ENCODE measurements around the gene CCDC83.

CCDC83 gene

DNA sequence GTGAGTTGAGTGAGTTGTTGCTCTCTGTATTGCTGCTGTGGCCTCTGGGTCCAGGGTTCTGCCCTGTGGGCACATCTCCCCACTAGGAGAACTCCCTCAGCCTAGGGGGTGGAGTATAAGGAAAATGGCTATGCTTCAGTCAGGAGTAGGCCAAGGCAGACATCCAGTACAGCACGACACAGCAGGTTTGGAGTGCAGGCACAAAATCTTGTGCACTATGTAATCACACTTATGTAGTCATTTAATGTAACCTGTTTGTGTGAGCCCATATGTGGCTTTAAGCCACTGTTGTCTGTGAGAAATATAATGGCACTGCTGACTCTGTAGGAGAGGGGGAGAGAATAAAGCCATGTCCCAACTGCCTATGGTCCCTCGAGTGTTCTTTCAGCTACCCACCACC lies 90.1 kb downstream of the CCDC83 start:
- no peak for TF ChIP-seq ZFX (IDR thresholded peaks at IDR 0.05; ENCODE audit: borderline replicate concordance)
- TF ChIP-seq, protein P1, sequence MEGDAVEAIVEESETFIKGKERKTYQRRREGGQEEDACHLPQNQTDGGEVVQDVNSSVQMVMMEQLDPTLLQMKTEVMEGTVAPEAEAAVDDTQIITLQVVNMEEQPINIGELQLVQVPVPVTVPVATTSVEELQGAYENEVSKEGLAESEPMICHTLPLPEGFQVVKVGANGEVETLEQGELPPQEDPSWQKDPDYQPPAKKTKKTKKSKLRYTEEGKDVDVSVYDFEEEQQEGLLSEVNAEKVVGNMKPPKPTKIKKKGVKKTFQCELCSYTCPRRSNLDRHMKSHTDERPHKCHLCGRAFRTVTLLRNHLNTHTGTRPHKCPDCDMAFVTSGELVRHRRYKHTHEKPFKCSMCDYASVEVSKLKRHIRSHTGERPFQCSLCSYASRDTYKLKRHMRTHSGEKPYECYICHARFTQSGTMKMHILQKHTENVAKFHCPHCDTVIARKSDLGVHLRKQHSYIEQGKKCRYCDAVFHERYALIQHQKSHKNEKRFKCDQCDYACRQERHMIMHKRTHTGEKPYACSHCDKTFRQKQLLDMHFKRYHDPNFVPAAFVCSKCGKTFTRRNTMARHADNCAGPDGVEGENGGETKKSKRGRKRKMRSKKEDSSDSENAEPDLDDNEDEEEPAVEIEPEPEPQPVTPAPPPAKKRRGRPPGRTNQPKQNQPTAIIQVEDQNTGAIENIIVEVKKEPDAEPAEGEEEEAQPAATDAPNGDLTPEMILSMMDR (IDR thresholded peaks at IDR 0.05) = no peak
- no peak overlapping the region for H3K27ac ChIP-seq

GRCh38 chr11:85945788-85946187 lies 90.6 kb downstream of the CCDC83 start:
- H3K27ac ChIP-seq = no peak overlapping the region
- TF ChIP-seq, protein P1 (IDR thresholded peaks at IDR 0.05) = no peak
- no peak for TF ChIP-seq ZFX (IDR thresholded peaks at IDR 0.05; ENCODE audit: borderline replicate concordance)

DNA sequence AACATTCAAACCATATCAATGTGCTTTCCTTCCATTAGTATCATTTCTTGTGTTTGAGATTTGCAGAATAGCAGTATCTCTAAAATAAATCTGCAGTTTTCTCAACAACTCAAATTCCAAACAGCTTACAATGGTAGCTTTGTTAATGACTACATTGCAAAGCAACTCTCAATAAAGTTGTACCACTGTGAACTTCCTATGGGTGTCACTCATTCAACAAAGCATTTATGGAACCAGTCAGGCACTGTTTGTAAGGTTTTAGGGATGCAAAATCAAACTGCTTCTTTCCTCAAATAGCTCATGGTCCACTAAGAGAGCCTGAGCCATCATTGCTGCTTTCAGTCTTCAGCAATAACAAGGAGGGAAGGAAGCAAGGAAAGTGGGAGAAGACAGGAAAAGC lies 91.0 kb downstream of the CCDC83 start:
- TF ChIP-seq, protein P1 (IDR thresholded peaks at IDR 0.05) = no peak
- no peak overlapping the region for H3K27ac ChIP-seq

DNA sequence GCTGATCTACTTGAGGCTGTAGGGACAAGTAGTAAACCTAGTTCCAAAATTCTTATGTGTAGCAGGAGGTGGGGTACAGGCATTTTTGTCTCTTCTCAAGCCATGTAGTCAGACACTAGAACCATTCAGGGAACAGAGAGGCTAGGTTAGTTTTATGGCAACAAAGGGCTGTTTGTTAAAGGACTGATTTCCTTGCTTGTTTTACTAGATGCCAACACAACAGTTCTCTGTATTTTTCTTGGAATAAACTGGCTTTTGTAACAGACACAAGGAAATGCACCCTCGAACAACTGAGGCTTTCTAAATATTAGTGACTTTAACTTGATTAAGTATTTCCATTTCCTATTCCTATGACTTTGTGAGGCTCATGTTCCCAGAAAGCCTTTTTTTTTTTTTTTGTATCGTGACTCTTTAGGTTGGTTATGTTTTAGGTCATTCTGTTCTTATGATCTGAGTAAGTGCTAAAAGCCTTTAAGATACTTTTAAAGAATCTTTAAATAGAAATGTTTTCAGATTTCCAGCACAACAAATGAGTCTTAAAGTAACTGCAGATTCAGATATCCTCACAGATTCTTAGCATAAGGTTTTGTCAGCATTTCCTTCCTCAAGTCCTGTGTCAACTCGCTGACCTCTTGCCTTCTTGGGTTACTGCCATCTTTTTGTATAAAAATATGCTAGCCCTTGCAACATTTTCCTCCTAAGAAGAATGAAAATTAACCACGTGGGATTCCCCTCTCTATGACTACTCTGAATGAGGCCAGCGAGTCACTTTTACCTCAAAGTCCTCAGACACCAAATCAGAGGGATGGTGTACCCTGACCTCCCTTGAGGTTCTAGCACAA lies 92.5 kb downstream of the CCDC83 start:
- TF ChIP-seq ZFX (IDR thresholded peaks at IDR 0.05; ENCODE audit: borderline replicate concordance) = no peak
- TF ChIP-seq, protein P1 (IDR thresholded peaks at IDR 0.05) = no peak
- H3K27ac ChIP-seq = no peak overlapping the region

DNA sequence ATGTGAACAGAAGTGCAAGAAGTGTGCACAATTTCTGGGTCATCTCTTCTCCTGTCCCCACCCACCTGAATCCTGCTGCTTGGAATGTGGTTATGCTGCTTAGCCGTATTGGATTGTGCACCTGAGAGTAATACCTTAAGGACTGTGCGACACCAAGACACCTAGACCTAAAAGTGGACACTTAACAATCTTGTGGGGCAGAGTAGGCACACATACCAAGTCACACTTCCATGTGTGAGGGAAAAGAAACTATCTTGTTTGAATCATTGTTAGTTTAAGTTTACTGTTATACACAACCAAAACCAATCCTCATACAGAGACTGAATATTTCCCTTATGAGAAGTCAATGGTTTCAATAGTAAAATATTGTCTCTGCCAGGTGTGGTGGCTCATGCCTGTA lies 93.7 kb downstream of the CCDC83 start:
- H3K27ac ChIP-seq = no peak overlapping the region
- no peak for TF ChIP-seq ZFX (IDR thresholded peaks at IDR 0.05; ENCODE audit: borderline replicate concordance)

GRCh38 chr11:85949798-85950197 lies 94.6 kb downstream of the CCDC83 start:
- no peak for TF ChIP-seq ZFX (IDR thresholded peaks at IDR 0.05; ENCODE audit: borderline replicate concordance)
- TF ChIP-seq, protein P1 (IDR thresholded peaks at IDR 0.05) = no peak
- no peak overlapping the region for H3K27ac ChIP-seq

GRCh38 chr11:85950317-85951048 lies 95.3 kb downstream of the CCDC83 start:
- H3K27ac ChIP-seq = no peak overlapping the region
- TF ChIP-seq, protein P1 (IDR thresholded peaks at IDR 0.05) = no peak
- TF ChIP-seq ZFX (IDR thresholded peaks at IDR 0.05; ENCODE audit: borderline replicate concordance) = no peak

All from 22Rv1 (cell line).